ENCODE data around the gene TRNT1. TPM values are rescaled to one million over a fixed set of nuclear protein-coding genes. Genes with fewer than 3 reads are reported as not detected.

TRNT1 gene
- total RNA-seq, 4 donors from 2014 or later = 19.2 to 41.5 (median 28.2) TPM

GRCh38 chr3:3184876-3185275 lies 58.1 kb downstream of the TRNT1 start:
- DNase-seq = no peak
- Histone ChIP-seq H3K27ac (no peak overlapping the region), H3K9me3 (no peaks in the 10 kb centered on the region), H3K36me3 (no peaks in the 10 kb centered on the region), H3K27me3 (no peaks in the 10 kb centered on the region), H3K4me1 (no peaks in the 10 kb centered on the region), H3K4me3 (replicated peaks in 1 of 3) (no peak overlapping the region)
- WGBS, 2 donors = 53 to 54% methylated on average over 2 of the region's 2 CpGs
- TF ChIP-seq CTCF (IDR thresholded peaks at IDR 0.05) = no peak
- no peak for TF ChIP-seq POLR2A (IDR thresholded peaks at IDR 0.05)
- intact Hi-C loops (cut with DNase I) = no loop called here

GRCh38 chr3:3189102-3189727 lies 62.5 kb downstream of the TRNT1 start:
- no peak overlapping the region for H3K27ac ChIP-seq
- no peak overlapping the region for H3K4me3 ChIP-seq (replicated peaks in 1 of 3)
- H3K36me3 ChIP-seq = no peaks in the 10 kb centered on the region
- WGBS, 2 donors = 56 to 57% methylated on average over 1 of the region's 1 CpG
- no peak for TF ChIP-seq CTCF (IDR thresholded peaks at IDR 0.05)
- no peak for TF ChIP-seq POLR2A (IDR thresholded peaks at IDR 0.05)
- no peaks in the 10 kb centered on the region for H3K27me3 ChIP-seq
- no peak for DNase-seq
- intact Hi-C loops (cut with DNase I) = no loop called here
- no peaks in the 10 kb centered on the region for H3K9me3 ChIP-seq
- no peaks in the 10 kb centered on the region for H3K4me1 ChIP-seq

- 81 to 88% methylated on average over 1 of the region's 1 CpG for WGBS, 2 donors
- Histone ChIP-seq H3K36me3 (no peaks in the 10 kb centered on the region), H3K27ac (no peak overlapping the region), H3K4me1 (no peaks in the 10 kb centered on the region), H3K4me3 (replicated peaks in 1 of 3) (no peak overlapping the region), H3K9me3 (no peaks in the 10 kb centered on the region), H3K27me3 (no peaks in the 10 kb centered on the region)
- intact Hi-C loops (cut with DNase I) = no loop called here
- TF ChIP-seq POLR2A (IDR thresholded peaks at IDR 0.05) = no peak
- no peak for TF ChIP-seq CTCF (IDR thresholded peaks at IDR 0.05)
- DNase-seq = no peak
Measured at GRCh38 chr3:3189961-3190360, 63.2 kb downstream of the TRNT1 start.

GRCh38 chr3:3191675-3192285 lies 65.0 kb downstream of the TRNT1 start:
- Histone ChIP-seq H3K27ac (no peak overlapping the region), H3K9me3 (no peaks in the 10 kb centered on the region), H3K27me3 (no peaks in the 10 kb centered on the region), H3K4me3 (replicated peaks in 1 of 3) (no peak overlapping the region), H3K4me1 (no peaks in the 10 kb centered on the region), H3K36me3 (no peaks in the 10 kb centered on the region)
- TF ChIP-seq CTCF (IDR thresholded peaks at IDR 0.05) (no peak), POLR2A (IDR thresholded peaks at IDR 0.05) (no peak)
- 39 to 47% methylated on average over 4 of the region's 4 CpGs for WGBS, 2 donors
- DNase-seq = no peak
- intact Hi-C loops (cut with DNase I) = no loop called here

- 35 to 52% methylated on average over 2 of the region's 2 CpGs for WGBS, 2 donors
- intact Hi-C loops (cut with DNase I) = no loop called here
- Histone ChIP-seq H3K36me3 (no peaks in the 10 kb centered on the region), H3K4me1 (no peaks in the 10 kb centered on the region), H3K9me3 (no peaks in the 10 kb centered on the region), H3K27ac (no peak overlapping the region), H3K27me3 (no peaks in the 10 kb centered on the region), H3K4me3 (replicated peaks in 1 of 3) (no peak overlapping the region)
- DNase-seq = no peak
- TF ChIP-seq POLR2A (IDR thresholded peaks at IDR 0.05) (no peak), CTCF (IDR thresholded peaks at IDR 0.05) (no peak)
Measured at GRCh38 chr3:3192286-3192675, 65.5 kb downstream of the TRNT1 start.
